HepG2 (cell line): ENCODE measurements around the gene KRTDAP.

Source experiments
- KMT2B ChIP-seq: IDR thresholded peaks from 2 replicates; pipeline ENCODE4 v1.6.1; 2016; ENCODE audit warnings: missing genetic modification reagents, missing compliant biosample characterization
- ZFP1 ChIP-seq: IDR thresholded peaks from 2 replicates; pipeline ENCODE4 v1.6.1; 2016
- ZNF10 ChIP-seq: sonication (generic); formaldehyde crosslinking; IDR thresholded peaks from 2 replicates; pipeline ENCODE4 v1.4.0; 2020; ENCODE audit warnings: mild to moderate bottlenecking, low read depth, missing genetic modification reagents, borderline replicate concordance
- ZNF709 ChIP-seq: sonication (generic); formaldehyde crosslinking; IDR thresholded peaks from 2 replicates; pipeline ENCODE4 v1.5.0; 2020; ENCODE audit warnings: mild to moderate bottlenecking, missing genetic modification reagents
- TF ChIP-seq, protein P1 (sequence below): sonication (generic); formaldehyde crosslinking; IDR thresholded peaks from 2 replicates; pipeline ENCODE4 v1.5.0; 2020; ENCODE audit warnings: mild to moderate bottlenecking, missing genetic modification reagents, moderate library complexity

DNA sequence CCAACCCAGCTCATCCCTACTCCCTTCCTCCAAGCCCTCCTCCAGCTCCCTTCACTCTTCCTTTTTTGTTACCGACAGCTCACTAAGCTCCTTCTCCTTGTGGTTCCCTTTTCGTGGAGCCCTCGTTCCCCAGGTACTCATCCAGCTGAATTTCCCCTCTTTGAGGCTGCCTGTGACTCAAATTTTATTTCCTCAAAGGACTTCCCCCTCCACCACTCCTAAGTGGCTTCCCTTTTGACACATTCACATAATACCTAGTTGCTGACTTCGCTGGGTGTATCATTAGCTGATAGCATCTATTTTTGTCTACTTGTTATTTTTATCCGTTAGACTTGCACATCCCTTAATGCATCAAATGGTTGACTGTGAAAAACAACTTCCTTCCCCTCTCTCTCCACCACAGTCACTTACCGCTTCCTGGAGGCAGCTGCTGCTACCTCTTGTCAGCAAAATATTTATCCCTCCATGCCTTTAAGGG, 27.7 kb downstream of the KRTDAP start:
- TF ChIP-seq, protein P1, sequence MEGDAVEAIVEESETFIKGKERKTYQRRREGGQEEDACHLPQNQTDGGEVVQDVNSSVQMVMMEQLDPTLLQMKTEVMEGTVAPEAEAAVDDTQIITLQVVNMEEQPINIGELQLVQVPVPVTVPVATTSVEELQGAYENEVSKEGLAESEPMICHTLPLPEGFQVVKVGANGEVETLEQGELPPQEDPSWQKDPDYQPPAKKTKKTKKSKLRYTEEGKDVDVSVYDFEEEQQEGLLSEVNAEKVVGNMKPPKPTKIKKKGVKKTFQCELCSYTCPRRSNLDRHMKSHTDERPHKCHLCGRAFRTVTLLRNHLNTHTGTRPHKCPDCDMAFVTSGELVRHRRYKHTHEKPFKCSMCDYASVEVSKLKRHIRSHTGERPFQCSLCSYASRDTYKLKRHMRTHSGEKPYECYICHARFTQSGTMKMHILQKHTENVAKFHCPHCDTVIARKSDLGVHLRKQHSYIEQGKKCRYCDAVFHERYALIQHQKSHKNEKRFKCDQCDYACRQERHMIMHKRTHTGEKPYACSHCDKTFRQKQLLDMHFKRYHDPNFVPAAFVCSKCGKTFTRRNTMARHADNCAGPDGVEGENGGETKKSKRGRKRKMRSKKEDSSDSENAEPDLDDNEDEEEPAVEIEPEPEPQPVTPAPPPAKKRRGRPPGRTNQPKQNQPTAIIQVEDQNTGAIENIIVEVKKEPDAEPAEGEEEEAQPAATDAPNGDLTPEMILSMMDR (CRISPR knock-in tag): no peak
- no peak for TF ChIP-seq ZNF10 (CRISPR knock-in tag)
- TF ChIP-seq KMT2B (CRISPR knock-in tag): no peak
- no peak for TF ChIP-seq ZFP1 (CRISPR knock-in tag)
- no peak for TF ChIP-seq ZNF709 (CRISPR knock-in tag)
